K562 (cell line): ENCODE results near the gene AKT3. TPM values are rescaled to one million over a fixed set of nuclear protein-coding genes. Genes with fewer than 3 reads are reported as not detected.

Source experiments
- ATAC-seq: fragments of 200-7000 bp; cut with Tn5 transposase; 3 replicates; pipeline ENCODE4 v1.9.1; 2020; ENCODE audit warnings: moderate library complexity
- BruUV-seq: library from RNA; stranded (reverse); fragments of 400-500 nt; replicated peaks from 2 replicates; lab custom pipeline; 2021; lab: Mats Ljungman, UMichigan
- CTCF ChIA-PET: fragments of 300-600 bp; formaldehyde crosslinking; extraction: SDS; loops from one replicate; lab custom pipeline; 2021; ENCODE audit warnings: low intra/inter-chr PET ratio; lab: Yijun Ruan, JAX
- POLR2A ChIA-PET: fragments of 300-600, 350-650 bp; sonication (Branson Sonifier 250); formaldehyde crosslinking; extraction: SDS; loops from one replicate; lab custom pipeline; 2021; ENCODE audit warnings: antibody characterized with exemption, inconsistent platforms; lab: Yijun Ruan, JAX
- DNase-seq, 4 experiments: peaks; one replicate each; pipeline versions ENCODE4 v3.0.0 to v3.0.0-alpha.2; 2011 to 2018; ENCODE audit warnings: low spot score in 3 of 4, mixed read lengths in 3 of 4; ENCODE audit errors: extremely low read depth in 1 of 4
- FAIRE-seq: peaks from 2 replicates; lab custom pipeline; 2011; peaks lifted over from hg19 to GRCh38; lab: Jason Lieb, UNC
- H2AFZ ChIP-seq: 2 replicates; pipeline ENCODE4 v1.6.0; 2011; ENCODE audit warnings: low read depth, low read length, control low read depth, inconsistent platforms
- H3K27ac ChIP-seq: fragments of 200-600 bp; 3 replicates; pipeline ENCODE4 v1.8.0; 2011; ENCODE audit warnings: low read depth, mild to moderate bottlenecking, control low read depth, inconsistent platforms, low read length, moderate library complexity, mixed read lengths; ENCODE audit errors: extremely low read depth
- H3K27me3 ChIP-seq, 2 experiments: fragments of 300-600 bp in 1 of 2; 2 replicates in 1 of 2; 3 replicates in 1 of 2; pipeline versions ENCODE4 v1.6.0 to v1.8.0; 2011; ENCODE audit warnings: inconsistent platforms in 2 of 2, low read length in 2 of 2, mild to moderate bottlenecking in 1 of 2, mixed read lengths in 1 of 2, moderate library complexity in 1 of 2; ENCODE audit not compliant: control insufficient read depth in 2 of 2, insufficient read depth in 2 of 2
- H3K36me3 ChIP-seq: fragments of 300-600 bp; 3 replicates; pipeline ENCODE4 v1.8.0; 2011; ENCODE audit warnings: mild to moderate bottlenecking, low read length, inconsistent platforms; ENCODE audit not compliant: control insufficient read depth, insufficient read depth
- H3K4me1 ChIP-seq, 2 experiments: fragments of 200-600 bp in 1 of 2; replicated peaks in 1 of 2; 2 replicates in 1 of 2; 3 replicates in 1 of 2; pipeline versions ENCODE4 v1.5.1 to v1.8.0; 2011; ENCODE audit warnings: inconsistent platforms in 2 of 2, low read length in 2 of 2, mild to moderate bottlenecking in 1 of 2, mixed read lengths in 1 of 2, moderate library complexity in 1 of 2; ENCODE audit not compliant: control insufficient read depth in 2 of 2, insufficient read depth in 2 of 2
- H3K4me2 ChIP-seq: 2 replicates; pipeline ENCODE4 v1.6.1; 2011; ENCODE audit warnings: low read length, control low read depth, inconsistent platforms, mixed read lengths; ENCODE audit not compliant: insufficient read depth
- H3K4me3 ChIP-seq: fragments of 200-600 bp; sonication (generic), shearing (Covaris generic); 2 replicates; pipeline ENCODE4 v1.5.1; 2016; ENCODE audit warnings: control low read depth, inconsistent platforms
- H3K79me2 ChIP-seq: fragments of 200-600 bp; 3 replicates; pipeline ENCODE4 v1.8.0; 2011; ENCODE audit warnings: low read length, inconsistent platforms; ENCODE audit not compliant: control insufficient read depth, insufficient read depth
- H3K9ac ChIP-seq, 2 experiments: 2 replicates each; pipeline versions ENCODE4 v1.6.0 to v1.6.1; 2011; ENCODE audit warnings: low read depth in 2 of 2, low read length in 2 of 2, control low read depth in 1 of 2, inconsistent platforms in 1 of 2, mild to moderate bottlenecking in 1 of 2, mixed read lengths in 1 of 2; ENCODE audit not compliant: insufficient read depth in 1 of 2
- H3K9me1 ChIP-seq: one replicate; pipeline ENCODE4 v1.6.0; 2011; ENCODE audit warnings: inconsistent platforms, mild to moderate bottlenecking, low read length, moderate library complexity; ENCODE audit not compliant: control insufficient read depth, insufficient read depth
- H3K9me3 ChIP-seq: replicated peaks from 2 replicates; pipeline ENCODE4 v1.5.1; 2011; ENCODE audit warnings: low read depth, low read length, inconsistent platforms; ENCODE audit not compliant: control insufficient read depth, insufficient read depth
- H4K20me1 ChIP-seq: replicated peaks from 2 replicates; pipeline ENCODE4 v1.6.1; 2011; ENCODE audit warnings: low read length, inconsistent platforms, mixed read lengths; ENCODE audit not compliant: control insufficient read depth, insufficient read depth
- MAZ ChIP-seq, 2 experiments: fragments of 450-650 bp in 1 of 2; sonication (generic) in 1 of 2; formaldehyde crosslinking; IDR thresholded peaks in 1 of 2; conservative IDR thresholded peaks in 1 of 2; 2 replicates each; pipeline versions ENCODE4 v1.4.0 to v1.5.0; 2020; ENCODE audit warnings: mild to moderate bottlenecking in 1 of 2, missing genetic modification reagents in 1 of 2
- NBN ChIP-seq: fragments of 450-650 bp; IDR thresholded peaks from 2 replicates; pipeline ENCODE4 v1.6.1; 2016; ENCODE audit warnings: low read depth, mild to moderate bottlenecking
- NFE2L1 ChIP-seq: fragments of 450-650 bp; IDR thresholded peaks from 2 replicates; pipeline ENCODE4 v1.6.1; 2016; ENCODE audit warnings: missing genetic modification characterization, low read depth, mild to moderate bottlenecking, missing compliant biosample characterization, moderate library complexity, borderline replicate concordance
- PML ChIP-seq: IDR thresholded peaks from 2 replicates; pipeline ENCODE4 v1.6.1; 2012; ENCODE audit warnings: low read length, inconsistent platforms
- RBM15 ChIP-seq: fragments of 200-400 bp; formaldehyde crosslinking; IDR thresholded peaks from 2 replicates; pipeline ENCODE4 v1.6.1; 2018; ENCODE audit warnings: mild to moderate bottlenecking, low read length, moderate library complexity; ENCODE audit not compliant: insufficient read depth
- ZNF197 ChIP-seq: fragments of 200-800 bp; sonication (Bioruptor generic); IDR thresholded peaks from 2 replicates; pipeline ENCODE4 v1.6.1; 2016; ENCODE audit warnings: low read depth, missing genetic modification characterization, missing compliant biosample characterization
- ZNF239 ChIP-seq: fragments of 250-450 bp; sonication (Bioruptor Pico); IDR thresholded peaks from 2 replicates; pipeline ENCODE4 v1.4.0; 2020; ENCODE audit warnings: mild to moderate bottlenecking
- ZNF551 ChIP-seq: fragments of 250-450 bp; sonication (Bioruptor Pico); IDR thresholded peaks from 2 replicates; pipeline ENCODE4 v1.5.0; 2021; ENCODE audit warnings: mild to moderate bottlenecking, moderate library complexity
- ZZZ3 ChIP-seq: fragments of 450-650 bp; IDR thresholded peaks from 2 replicates; pipeline ENCODE4 v1.6.1; 2016; ENCODE audit warnings: antibody characterized with exemption, mild to moderate bottlenecking, moderate library complexity
- WGBS: fragments of 100-300 bp; shearing (Covaris generic); methylation state at CpG from one replicate; pipeline ENCODE4 v1.1.6; 2016; ENCODE audit warnings: low coverage, mixed read lengths; ENCODE audit not compliant: insufficient coverage; ENCODE audit errors: missing lambda C conversion rate; 5-methylcytosine and 5-hydroxymethylcytosine counted together
- in situ Hi-C: fragments of 300-500 bp; cut with MboI; formaldehyde crosslinking; loops from 4 replicates; pipeline ENCODE4 v1.15.0; 2018; ENCODE audit warnings: inconsistent platforms, mixed read lengths
- intact Hi-C: fragments of 100-400 bp; cut with micrococcal nuclease; formaldehyde crosslinking; loops from 2 replicates; pipeline ENCODE4 v1.14.2; 2022
- polyA plus RNA-seq, 8 experiments: library from polyadenylated mRNA; depleted of rRNA in 4 of 8; stranded (reverse) in 5 of 8; unstranded in 3 of 8; fragments of >200 nt; fragmentation: Nextera tagmentation in 2 of 8; fragmentation: Illumina TruSeq in 1 of 8; extraction: Ambion mirVana in 2 of 8; extraction: Trizol in 1 of 8; gene quantifications; 2 replicates each; pipeline versions ENCODE4 v1.2.1 to v1.2.3, GENCODE V29; 2011 to 2014; ENCODE audit warnings: inconsistent platforms in 1 of 8, missing spikeins in 1 of 8
- total RNA-seq, 7 experiments: library from RNA; depleted of rRNA in 6 of 7; stranded (reverse); fragments of >200 nt in 6 of 7; fragmentation: Illumina TruSeq in 2 of 7; extraction: Trizol in 2 of 7; gene quantifications; 2 replicates each; pipeline versions ENCODE4 v1.2.1 to v1.2.3, GENCODE V29; 2011 to 2021; ENCODE audit warnings: low replicate concordance in 1 of 7
- TF ChIP-seq, protein P1 (sequence below): fragments of 250-450 bp; sonication (Bioruptor Pico); IDR thresholded peaks from 2 replicates; pipeline ENCODE4 v1.8.0; 2021; ENCODE audit warnings: mild to moderate bottlenecking, moderate library complexity
- TF ChIP-seq, protein P2 (sequence below): fragments of 250-450 bp; sonication (Bioruptor Pico); IDR thresholded peaks from 2 replicates; pipeline ENCODE4 v1.4.0; 2020; ENCODE audit warnings: mild to moderate bottlenecking, moderate library complexity
- TF ChIP-seq, protein P3 (sequence below), 3 experiments: fragments of 200-800 bp in 1 of 3; sonication (Bioruptor generic) in 1 of 3; sonication (generic) in 1 of 3; formaldehyde crosslinking in 1 of 3; IDR thresholded peaks; 2 replicates each; pipeline versions ENCODE4 v1.6.1 to v1.8.0; 2016 to 2022; ENCODE audit warnings: mild to moderate bottlenecking in 2 of 3, missing compliant biosample characterization in 2 of 3, missing genetic modification characterization in 2 of 3, missing genetic modification reagents in 1 of 3

Gene AKT3
- total and polyA plus RNA-seq, 9 of the 15 experiments (the other 6 are each of a cell fraction or from before 2014, with no cell fraction given), result 0.04 to 0.54 (median 0.18) TPM; not detected in 1

DNA sequence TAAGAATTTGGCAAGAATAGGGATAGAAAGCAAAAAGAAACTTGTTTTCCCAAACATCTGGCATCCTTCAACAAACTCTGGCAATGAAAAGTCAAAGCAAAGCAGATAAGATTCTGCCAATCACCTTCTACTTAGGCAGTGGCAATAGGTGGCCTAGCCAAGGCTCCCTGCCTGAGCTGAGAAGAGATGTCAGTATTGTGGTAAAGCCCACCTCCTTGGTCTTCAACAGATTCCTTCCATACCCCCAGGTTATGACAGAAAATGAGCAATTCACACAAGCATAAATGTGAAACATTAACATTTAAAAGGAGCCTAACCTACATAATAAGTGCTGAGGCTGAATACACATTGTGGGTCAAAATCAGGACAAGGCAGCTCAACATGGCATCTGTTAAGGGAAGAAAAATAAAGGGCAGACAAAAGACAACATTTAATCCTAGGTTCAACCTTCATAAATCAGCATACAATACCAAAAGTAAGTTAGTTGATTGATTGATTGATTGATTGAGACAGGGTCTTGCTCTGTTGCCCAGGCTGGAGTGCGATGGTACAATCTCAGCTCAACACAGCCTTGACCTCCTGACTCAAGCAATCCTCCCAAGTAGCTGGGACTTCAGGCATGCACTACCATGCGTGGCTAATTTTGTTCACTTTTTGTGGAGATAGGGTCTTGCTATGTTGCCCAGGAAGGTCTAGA lies 123.1 kb downstream of the AKT3 start:
- Histone ChIP-seq H3K79me2 (no peaks in the 10 kb centered on the region), H3K4me2 (no peak overlapping the region), H3K4me1 (peaks cover 0 to 3% of the 10 kb centered on the region in 2 experiments; a peak in 1 of 5 replicates), H2AFZ (no peak overlapping the region), H3K9me1 (no peaks in the 10 kb centered on the region), H3K4me3 (no peak overlapping the region), H3K9me3 (0 out of 2 replicates have a peak, but pooled peaks cover 1% of the 10 kb centered on the region), H3K9ac (no peak overlapping the region), H3K36me3 (no peaks in the 10 kb centered on the region), H3K27ac (no peak overlapping the region), H4K20me1 (no peaks in the 10 kb centered on the region), H3K27me3 (no peaks in the 10 kb centered on the region)
- FAIRE-seq (no peak), DNase-seq (no peak), ATAC-seq (no peak)
- no TSS peak for BruUV-seq
- TF ChIP-seq ZZZ3 (no peak), MAZ (CRISPR knock-in tag; conservative IDR thresholded peaks at IDR 0.05 in 1 of 2, IDR thresholded peaks at IDR 0.05 in 1 of 2) (no peak), ZNF551 (no peak), RBM15 (no peak), PML (no peak), NFE2L1 (no peak), NBN (no peak), ZNF197 (CRISPR knock-in tag) (no peak), ZNF239 (CRISPR knock-in tag) (no peak)
- TF ChIP-seq, protein P1, sequence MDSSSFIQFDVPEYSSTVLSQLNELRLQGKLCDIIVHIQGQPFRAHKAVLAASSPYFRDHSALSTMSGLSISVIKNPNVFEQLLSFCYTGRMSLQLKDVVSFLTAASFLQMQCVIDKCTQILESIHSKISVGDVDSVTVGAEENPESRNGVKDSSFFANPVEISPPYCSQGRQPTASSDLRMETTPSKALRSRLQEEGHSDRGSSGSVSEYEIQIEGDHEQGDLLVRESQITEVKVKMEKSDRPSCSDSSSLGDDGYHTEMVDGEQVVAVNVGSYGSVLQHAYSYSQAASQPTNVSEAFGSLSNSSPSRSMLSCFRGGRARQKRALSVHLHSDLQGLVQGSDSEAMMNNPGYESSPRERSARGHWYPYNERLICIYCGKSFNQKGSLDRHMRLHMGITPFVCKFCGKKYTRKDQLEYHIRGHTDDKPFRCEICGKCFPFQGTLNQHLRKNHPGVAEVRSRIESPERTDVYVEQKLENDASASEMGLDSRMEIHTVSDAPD, result no peak
- TF ChIP-seq, protein P2, sequence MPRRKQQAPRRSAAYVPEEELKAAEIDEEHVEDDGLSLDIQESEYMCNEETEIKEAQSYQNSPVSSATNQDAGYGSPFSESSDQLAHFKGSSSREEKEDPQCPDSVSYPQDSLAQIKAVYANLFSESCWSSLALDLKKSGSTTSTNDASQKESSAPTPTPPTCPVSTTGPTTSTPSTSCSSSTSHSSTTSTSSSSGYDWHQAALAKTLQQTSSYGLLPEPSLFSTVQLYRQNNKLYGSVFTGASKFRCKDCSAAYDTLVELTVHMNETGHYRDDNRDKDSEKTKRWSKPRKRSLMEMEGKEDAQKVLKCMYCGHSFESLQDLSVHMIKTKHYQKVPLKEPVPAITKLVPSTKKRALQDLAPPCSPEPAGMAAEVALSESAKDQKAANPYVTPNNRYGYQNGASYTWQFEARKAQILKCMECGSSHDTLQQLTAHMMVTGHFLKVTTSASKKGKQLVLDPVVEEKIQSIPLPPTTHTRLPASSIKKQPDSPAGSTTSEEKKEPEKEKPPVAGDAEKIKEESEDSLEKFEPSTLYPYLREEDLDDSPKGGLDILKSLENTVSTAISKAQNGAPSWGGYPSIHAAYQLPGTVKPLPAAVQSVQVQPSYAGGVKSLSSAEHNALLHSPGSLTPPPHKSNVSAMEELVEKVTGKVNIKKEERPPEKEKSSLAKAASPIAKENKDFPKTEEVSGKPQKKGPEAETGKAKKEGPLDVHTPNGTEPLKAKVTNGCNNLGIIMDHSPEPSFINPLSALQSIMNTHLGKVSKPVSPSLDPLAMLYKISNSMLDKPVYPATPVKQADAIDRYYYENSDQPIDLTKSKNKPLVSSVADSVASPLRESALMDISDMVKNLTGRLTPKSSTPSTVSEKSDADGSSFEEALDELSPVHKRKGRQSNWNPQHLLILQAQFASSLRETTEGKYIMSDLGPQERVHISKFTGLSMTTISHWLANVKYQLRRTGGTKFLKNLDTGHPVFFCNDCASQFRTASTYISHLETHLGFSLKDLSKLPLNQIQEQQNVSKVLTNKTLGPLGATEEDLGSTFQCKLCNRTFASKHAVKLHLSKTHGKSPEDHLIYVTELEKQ, result no peak
- TF ChIP-seq, protein P3, sequence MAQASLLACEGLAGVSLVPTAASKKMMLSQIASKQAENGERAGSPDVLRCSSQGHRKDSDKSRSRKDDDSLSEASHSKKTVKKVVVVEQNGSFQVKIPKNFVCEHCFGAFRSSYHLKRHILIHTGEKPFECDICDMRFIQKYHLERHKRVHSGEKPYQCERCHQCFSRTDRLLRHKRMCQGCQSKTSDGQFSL (CRISPR knock-in tag; IDR thresholded peaks at IDR 0.05), result no peak
- TF ChIP-seq, protein P3 (tag; IDR thresholded peaks at IDR 0.05), result no peak
- 0% methylated on average over 2 of the region's 2 CpGs for WGBS
- ChIA-PET CTCF (no interaction called here), POLR2A (no interaction called here)
- in situ Hi-C loops, result no loop called here
- intact Hi-C loops, result no loop called here
